OCI-M2 (cell line): ENCODE results near the gene SETBP1.
"Not testable (repeated sequence)": the region's sequence is repeated elsewhere in the genome, so short reads cannot be mapped to it uniquely, and the experiment has no call there.

ENCODE experiments used
- DNase-seq: peaks from one replicate; lab custom pipeline; 2025; ENCODE audit not compliant: unreplicated experiment; lab: John Stamatoyannopoulos, UW

The SETBP1 gene

DNA sequence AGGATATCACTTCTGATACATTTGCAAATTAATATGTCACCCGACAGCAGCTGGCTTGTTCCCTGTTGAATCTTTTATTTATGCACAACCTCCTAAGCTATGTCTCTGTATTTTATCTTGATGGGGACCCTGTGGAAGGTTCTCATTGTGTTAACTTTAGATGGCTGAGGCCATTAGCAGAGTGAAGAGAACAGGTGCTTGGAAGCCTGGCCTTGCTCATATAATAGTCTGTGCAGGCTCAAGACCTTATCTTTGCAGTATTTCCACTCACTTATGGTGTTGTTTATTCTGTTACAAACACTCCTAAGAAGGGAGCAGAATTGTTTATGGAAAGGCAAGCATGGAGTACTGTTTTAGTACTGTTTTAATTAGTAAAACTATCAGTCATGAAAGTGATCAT, 107.6 kb downstream of the SETBP1 start:
- DNase-seq: no peak

DNA sequence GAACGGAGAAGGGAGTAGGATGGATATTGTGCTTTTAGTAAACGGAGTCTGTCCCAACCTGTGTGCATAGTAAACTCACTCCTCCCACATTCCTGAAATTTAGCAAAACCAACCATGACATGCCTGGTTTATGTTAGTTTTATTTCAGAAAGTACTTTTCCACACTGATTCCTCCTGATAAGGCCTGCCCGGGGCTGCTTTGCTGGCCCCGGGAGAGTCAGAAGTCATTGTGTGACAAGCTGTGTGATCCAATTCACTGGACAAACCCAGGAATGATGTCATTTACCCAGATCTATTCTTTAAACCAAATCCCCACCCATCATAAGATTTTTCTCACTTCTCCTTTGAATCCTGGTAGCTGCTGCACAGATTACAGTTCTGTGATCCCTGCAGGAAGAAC, 109.0 kb downstream of the SETBP1 start:
- DNase-seq: no peak

GRCh38 chr18:44790860-44791259, 110.2 kb downstream of the SETBP1 start:
- no peak for DNase-seq

DNA sequence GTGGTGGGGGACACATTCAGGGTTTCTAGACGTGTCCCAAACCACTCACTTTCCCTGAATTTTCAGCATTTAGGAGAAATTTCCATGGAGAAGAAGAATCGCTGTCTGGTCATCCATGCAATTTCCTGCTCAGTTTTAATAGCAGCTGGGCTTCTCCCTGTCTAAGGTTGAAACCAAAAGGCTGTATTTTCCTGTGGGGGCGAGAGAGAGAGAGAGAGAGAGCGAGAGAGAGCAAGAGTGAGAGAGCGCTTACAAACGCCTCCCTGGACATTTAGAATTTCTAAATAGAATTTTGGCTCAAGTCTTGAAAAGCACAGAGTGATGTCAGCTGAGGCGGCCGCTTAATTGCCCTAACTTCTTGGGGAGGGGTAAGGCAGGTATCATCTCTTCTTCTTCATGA, 110.8 kb downstream of the SETBP1 start:
- DNase-seq: no peak

- DNase-seq: no peak
These were observed 111.9 kb downstream of the SETBP1 start for GRCh38 chr18:44792456-44793061.

- no peak for DNase-seq
These were observed 112.5 kb downstream of the SETBP1 start for GRCh38 chr18:44793194-44793593.

GRCh38 chr18:44793685-44794084, 113.0 kb downstream of the SETBP1 start:
- no peak for DNase-seq

DNA sequence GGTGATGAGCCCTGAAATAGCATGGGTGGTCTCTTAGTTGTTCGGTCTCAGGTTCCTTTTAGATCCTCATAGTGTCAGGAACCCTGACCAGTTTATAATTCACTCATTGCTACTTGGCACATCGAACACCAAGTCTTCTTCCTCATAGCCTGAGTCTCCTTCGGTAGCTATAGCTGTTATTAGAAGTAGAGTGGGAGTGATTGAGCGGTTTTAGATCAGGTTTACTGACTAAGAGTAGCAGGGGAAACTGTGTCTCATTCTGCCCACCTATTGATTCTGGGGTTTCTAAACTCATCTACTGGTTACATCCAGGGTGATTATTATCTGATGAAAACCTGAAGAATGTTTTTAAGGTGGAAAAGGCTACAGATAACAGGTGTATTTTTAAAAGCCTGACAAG, 114.6 kb downstream of the SETBP1 start:
- DNase-seq: no peak

DNA sequence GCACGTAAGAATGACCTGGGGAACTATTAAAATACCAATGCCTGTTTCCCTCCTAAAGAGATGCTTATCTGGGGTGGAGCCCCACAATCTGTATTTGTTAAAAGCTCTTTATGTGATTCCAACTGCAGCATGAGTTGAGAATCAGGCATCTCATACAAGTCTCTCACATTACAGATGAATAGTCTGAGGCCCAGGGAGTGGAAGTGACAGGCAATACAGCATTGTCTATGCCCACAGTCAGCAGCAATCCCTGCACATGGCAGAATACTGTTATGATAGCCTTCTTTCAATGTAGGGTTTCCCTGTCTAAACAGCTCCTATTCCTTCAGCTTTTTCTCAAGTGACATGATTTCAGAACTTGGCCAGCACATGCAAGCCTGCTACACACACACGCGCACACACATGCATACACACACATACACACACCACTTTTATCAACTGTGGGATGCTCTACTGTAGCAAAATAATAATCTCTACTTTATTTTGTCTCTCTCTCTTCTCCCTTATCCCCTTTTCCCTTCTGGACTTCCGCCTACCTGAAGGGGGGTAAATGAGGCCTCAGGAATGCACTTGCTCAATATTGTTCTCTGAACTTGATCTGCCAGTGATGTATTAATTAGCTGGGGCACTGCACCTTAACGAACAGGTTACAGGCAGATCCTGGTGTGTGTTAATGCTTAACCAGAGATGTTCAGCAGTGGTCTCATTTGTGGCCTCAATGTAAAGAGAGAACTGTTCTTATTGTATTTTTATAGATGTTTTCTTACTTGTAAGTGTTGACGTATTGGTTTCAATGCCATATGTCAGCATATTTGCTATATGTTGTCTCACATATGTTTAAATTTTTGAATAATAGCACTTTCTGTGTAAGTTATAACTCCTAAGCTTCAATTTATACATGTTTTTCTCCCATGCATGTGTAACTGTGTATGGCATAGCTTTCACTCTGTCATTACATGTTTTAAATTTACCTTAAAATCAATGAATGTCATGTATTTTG, 116.0 kb downstream of the SETBP1 start:
- no peak for DNase-seq

GRCh38 chr18:44798433-44799048, 117.9 kb downstream of the SETBP1 start:
- DNase-seq: no peak

DNA sequence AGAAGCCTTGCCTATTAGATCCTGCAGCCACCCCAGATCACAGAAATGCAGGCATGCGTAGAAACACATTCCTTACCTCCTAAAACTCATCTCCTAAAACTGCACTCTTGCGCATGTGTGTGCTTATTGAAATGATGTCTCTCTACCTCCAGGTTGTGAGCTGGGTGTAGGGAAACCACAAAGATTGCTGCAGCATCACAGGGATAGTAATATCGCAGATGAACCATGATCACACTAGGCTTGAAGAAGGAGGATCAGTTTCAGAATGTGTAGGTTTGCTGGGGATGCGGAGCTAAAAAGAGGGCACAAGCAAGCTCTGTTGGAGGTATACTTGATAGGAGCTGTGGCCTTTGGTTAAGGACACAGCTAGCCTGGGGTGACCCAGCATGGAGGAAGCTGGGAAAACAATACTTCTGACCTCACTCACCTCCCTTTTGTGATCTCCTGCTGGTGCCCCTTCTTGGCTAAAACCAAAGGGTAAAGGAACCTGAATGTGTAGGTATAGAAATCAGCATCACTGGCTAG, 118.8 kb downstream of the SETBP1 start:
- no peak for DNase-seq

DNA sequence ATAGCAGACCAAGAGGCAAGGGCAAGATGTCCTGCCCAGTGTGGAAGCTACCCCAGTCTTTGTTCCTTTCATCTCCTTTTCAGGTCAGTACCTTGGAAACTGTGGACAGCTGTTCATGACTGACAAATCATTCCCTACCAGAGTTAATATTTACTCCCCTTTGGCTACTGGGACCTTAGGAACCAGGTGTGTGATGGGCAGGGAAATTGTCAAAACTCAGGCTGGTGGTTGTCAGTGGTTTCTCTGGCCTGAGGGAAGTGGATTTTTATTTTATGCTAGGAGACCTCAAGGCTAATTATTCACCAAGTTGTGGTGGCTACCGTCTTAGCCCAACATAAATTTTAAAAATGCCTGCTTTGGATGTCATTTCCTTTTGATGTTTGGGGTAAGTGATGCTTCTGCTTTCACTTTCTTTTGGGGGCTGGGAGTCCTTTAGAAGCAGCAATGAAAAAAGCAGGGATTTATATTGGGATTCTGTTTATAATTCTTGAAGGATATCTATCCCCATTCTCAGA, 119.3 kb downstream of the SETBP1 start:
- no peak for DNase-seq

GRCh38 chr18:44800766-44801165, 120.1 kb downstream of the SETBP1 start:
- not testable (repeated sequence) for DNase-seq

DNA sequence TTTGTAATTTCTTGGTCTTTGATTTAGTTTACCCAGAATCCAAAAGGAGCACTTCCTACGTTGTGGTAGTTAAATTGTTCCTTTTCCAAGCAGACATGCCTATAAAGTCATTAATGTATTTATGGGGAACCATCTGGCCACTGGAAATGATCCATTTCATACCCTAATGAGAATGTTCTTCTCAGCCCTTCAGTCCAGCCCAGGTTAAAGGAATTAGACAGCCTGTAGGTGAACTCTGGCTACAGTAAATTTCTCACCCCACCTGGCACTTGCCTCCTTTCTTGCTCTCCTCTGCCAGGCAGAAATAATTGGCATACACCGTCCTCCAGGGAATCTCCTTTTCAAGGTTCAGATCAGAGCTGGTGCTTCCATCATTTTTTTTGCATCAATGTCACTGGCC, 121.1 kb downstream of the SETBP1 start:
- no peak for DNase-seq

DNA sequence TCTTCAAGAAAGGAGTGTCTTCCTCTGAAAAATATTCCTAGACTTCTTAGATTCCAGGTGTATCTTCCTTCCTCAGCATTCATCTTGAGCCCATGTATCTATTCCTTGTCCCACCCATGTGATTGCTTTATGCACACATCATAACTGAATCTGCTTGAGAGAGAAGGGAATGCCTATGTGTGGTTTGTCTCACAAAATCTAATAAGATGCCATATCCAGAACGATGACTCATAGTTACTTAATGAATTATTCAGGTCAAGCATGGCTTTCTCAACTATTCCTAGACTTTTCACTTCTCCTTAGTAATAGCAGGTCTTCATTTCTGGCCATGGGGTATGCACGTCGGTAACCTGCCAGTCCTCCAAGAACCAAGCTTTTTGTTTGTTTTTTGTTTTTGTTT, 121.8 kb downstream of the SETBP1 start:
- DNase-seq: no peak

- DNase-seq: no peak
These were observed 122.4 kb downstream of the SETBP1 start for GRCh38 chr18:44803019-44803650.

- DNase-seq: no peak
These were observed 123.3 kb downstream of the SETBP1 start for GRCh38 chr18:44804033-44804432.

DNA sequence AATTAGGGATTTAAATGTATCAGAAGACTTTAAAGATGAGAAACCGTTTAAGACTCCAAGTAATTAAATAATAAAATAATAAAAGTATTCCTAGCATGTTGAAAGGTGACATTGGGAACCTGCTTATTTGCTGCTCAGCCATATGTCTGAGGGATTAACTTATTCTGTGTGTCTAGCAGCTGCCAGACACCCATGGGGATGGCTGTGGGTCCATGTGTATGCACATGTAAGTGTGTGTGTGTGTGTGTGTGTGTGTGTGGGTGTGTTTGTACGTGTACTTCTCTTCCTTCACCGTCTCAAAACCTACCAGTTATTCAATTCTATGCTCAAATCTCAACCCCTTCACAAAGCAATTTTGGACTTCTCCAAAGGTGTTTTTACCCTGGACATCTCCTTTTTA, 124.5 kb downstream of the SETBP1 start:
- no peak for DNase-seq

DNA sequence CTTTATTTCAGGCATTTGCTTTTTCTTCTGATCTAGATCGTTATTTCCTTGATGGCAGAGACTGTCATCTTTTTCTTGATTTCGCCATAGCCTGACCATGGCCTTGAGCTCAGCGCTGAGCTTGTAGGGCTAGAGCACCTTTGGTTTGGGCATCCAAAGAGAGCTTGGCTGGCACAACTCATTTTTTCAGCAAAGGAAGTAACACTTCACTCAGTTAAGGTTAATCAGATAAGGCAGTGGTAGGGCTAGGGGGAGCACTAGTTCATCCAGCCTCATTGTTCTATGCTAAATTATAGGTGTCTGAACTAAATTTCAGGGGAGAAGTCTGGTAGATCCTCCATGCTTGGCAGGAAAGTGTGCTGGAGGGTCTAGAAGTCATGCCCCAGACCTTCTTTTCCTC, 125.0 kb downstream of the SETBP1 start:
- no peak for DNase-seq

DNA sequence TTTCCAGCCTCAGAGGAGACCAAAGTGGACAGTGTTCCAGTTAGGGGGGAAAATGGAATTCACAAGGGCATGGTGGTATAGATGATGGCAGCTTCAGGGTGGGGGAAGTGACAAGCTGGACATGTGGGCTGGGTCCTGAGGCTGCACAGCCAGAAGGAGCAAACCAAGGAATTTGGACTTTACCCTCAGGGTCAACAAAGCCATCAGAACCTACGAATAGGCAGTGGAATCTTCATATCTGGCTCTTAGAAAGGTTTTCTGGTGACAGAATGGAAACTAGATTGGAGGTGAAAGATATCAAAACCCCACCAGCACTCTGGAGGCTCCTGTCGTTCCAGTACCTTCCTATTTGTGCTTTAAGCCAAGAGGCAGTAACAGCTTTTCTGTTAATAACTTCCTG, 127.1 kb downstream of the SETBP1 start:
- DNase-seq: no peak

DNA sequence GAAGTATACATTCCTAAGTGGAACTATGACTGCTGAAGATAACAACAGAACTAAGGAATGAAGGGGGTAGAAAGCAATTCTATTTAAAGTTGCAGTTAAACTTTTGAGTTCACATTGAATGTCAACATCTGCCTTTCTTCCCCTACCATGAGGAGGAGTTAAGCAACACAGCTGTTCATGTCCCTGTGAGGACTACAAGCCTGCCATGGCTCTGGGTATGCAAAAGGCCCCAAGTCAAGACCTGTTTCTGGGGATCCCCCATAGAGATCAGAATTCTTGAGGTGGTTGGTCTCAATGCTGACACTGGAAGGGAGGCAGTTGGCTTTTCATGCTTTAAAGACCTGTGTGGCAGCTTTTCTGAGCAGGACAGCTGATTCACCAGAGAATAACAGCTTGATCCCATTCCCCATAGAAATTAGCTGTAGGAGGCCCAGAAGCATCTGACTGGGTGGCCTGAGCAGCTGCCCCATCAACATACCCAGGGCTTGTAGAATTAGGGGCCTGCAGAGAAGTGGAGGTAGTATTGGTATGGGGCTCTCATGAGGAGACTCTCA, 131.0 kb downstream of the SETBP1 start:
- DNase-seq: no peak
